RWPE1 (cell line): Measurements from ENCODE around the gene FNTB.
A peak's percentile ranks its signal among the peaks of the same experiment; 100 is the strongest.

Source experiments
- CTCF ChIA-PET: fragments of 350-600 bp; sonication (Branson Sonifier 250); formaldehyde crosslinking; extraction: SDS; loops from one replicate; lab custom pipeline; 2021; lab: Yijun Ruan, JAX
- POLR2A ChIA-PET: fragments of 400-600 bp; formaldehyde crosslinking; extraction: SDS; loops from one replicate; lab custom pipeline; 2020; ENCODE audit warnings: antibody characterized with exemption; ENCODE audit not compliant: low non-redundant PET; lab: Yijun Ruan, JAX
- DNase-seq: peaks from one replicate; pipeline ENCODE4 v3.0.0; 2012; ENCODE audit warnings: low spot score
- H3K27ac ChIP-seq: fragments of 450-650 bp; 2 replicates; pipeline ENCODE4 v1.5.1; 2017
- CTCF ChIP-seq: fragments of 450-650 bp; conservative IDR thresholded peaks from 2 replicates; pipeline ENCODE4 v1.5.1; 2017; ENCODE audit warnings: low read depth, mild to moderate bottlenecking

The FNTB gene

GRCh38 chr14:65062096-65063075 lies 75.7 kb downstream of the FNTB start:
- CTCF ChIA-PET, result interaction anchor here (0.5 to 0.6 kb wide), 2 partner anchors 8 to 695 kb away, joined by 3 to 4 read pairs; no protein-coding TSS in a partner anchor
- TF ChIP-seq CTCF, result no peak
- H3K27ac ChIP-seq, result no peak overlapping the region
- POLR2A ChIA-PET, result no interaction called here
- no peak for DNase-seq

- ChIA-PET CTCF (no interaction called here), POLR2A (no interaction called here)
- peak; percentile 43 for DNase-seq
- TF ChIP-seq CTCF, result no peak
- no peak overlapping the region for H3K27ac ChIP-seq
Measured at GRCh38 chr14:65065719-65066118, 79.0 kb downstream of the FNTB start.

- CTCF ChIA-PET, result interaction anchor here (1.5 kb wide), 1 partner anchor 84 kb away, joined by 4 read pairs; the partner anchor contains the start of gene FNTB
- POLR2A ChIA-PET, result no interaction called here
Measured at GRCh38 chr14:65069874-65070413, 83.2 kb downstream of the FNTB start.

GRCh38 chr14:65070471-65070976 lies 83.8 kb downstream of the FNTB start:
- H3K27ac ChIP-seq, result peak overlapping the region; percentile 49
- ChIA-PET POLR2A (no interaction called here), CTCF (interaction anchor here (1.5 kb wide), 1 partner anchor 84 kb away, joined by 4 read pairs; the partner anchor contains the start of gene FNTB)
- DNase-seq, result peak; percentile 37
- no peak for TF ChIP-seq CTCF

More at GRCh38 chr14:65069874-65070413, 83.2 kb downstream of the FNTB start:
- DNase-seq, result no peak
- H3K27ac ChIP-seq, result peak overlapping the region; percentile 49
- no peak for TF ChIP-seq CTCF

GRCh38 chr14:65071544-65071943 lies 84.8 kb downstream of the FNTB start:
- peak overlapping the region; percentile 49 for H3K27ac ChIP-seq
- no peak for TF ChIP-seq CTCF
- no peak for DNase-seq
- ChIA-PET POLR2A (no interaction called here), CTCF (no interaction called here)

- no peak overlapping the region for H3K27ac ChIP-seq
- ChIA-PET CTCF (no interaction called here), POLR2A (no interaction called here)
- no peak for DNase-seq
- TF ChIP-seq CTCF, result no peak
Measured at GRCh38 chr14:65072256-65072655, 85.6 kb downstream of the FNTB start.
